GM19035 (cell line): Measurements from ENCODE around the gene ASTN1.

ENCODE experiments used
- ATAC-seq: cut with Tn5 transposase; IDR thresholded peaks from one replicate; pipeline ENCODE4 v1.9.1; 2021; ENCODE audit not compliant: unreplicated experiment

ASTN1 gene

GRCh38 chr1:177164380-177165068 is at the start of gene ASTN1:
Gene ASTN1, minus strand, starts transcription at chr1:177164712. Its CDS starts 36 bp downstream, at chr1:177164676.
- ATAC-seq: no peak

DNA sequence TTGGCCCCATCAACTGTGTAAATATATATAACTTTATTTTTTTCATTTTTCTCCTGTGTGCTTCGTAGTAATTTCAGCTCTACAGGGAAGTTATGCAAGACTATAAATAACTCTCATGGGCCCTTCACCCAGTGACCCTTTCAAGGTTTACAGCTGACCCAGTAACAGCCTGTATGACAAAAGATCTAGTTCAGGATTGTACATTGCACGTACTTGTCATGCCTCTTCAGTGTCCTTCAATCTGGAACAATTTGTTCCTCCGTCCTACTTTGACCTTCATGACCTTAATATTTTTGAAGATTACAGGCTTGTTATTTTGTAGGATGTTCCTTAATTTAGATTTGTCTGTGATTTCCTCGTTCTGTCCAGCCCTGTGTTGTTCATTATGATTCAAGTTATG is 46.7 kb upstream of the ASTN1 start:
- no peak for ATAC-seq

GRCh38 chr1:177210071-177210470 is 45.6 kb upstream of the ASTN1 start:
- no peak for ATAC-seq

DNA sequence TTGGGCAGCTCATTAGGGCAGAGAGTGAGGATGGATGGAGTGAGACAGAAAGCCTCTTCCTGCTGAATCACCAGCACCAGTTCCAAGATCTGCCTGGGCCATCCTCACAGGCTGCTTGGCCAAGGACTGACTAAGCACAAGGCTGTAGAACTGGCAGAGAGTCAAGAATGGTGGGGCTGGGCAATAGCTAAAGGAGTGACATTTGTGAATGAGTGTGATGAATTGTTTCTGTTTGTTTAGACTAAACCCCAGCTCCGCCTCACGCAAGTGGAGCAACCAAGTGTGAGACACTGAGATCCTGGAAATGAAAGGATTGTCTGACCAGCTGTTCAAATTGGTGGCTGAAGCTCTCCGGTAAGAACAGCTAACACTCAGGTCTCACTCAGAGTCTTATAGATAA is 44.8 kb upstream of the ASTN1 start:
- no peak for ATAC-seq

DNA sequence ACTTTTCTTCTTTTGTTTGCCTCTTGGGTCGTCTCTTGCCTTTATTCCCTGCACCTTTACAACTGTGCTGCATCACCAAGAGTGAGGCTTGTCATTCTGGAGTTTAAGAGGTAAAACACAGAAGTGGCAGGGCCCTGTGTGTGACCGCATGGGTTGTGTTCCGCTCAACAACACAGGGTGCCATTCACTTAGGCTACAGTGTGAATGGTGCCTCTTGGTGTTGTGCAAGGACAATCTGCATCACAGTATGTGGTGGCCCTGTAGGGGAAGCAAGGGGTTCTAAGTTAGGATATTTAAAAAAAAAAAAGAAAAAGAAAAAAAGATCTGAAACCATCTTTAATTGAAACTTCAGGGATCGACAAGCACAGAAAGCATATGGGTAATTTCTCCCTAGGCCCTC is 44.4 kb upstream of the ASTN1 start:
- no peak for ATAC-seq

DNA sequence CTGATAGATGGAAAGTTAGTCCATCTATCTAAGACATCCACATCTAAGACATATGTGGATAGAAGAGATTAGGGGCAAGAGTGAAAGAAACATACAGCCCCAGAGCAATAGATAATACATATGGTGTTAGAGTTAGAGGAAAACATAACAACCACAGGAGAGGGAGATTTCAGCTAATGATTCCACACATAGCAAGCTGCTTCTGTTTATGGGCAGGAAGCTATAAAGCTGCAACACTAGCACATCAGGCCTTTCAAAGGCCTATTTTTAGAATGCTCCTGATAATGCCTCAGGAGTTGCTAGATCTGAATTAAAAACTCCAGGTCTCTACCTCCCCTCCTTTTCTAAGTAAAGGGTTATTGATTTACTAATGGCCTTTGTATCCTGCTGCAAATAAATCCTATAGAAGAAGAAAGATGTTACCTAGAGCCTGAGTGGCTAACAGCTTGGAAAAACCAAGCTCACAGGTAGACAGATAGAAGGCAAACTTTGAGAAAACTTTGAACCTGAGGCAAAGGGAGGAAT is 42.4 kb upstream of the ASTN1 start:
- ATAC-seq: no peak

GRCh38 chr1:177200290-177200689 is 35.8 kb upstream of the ASTN1 start:
- no peak for ATAC-seq

GRCh38 chr1:177198243-177198642 is 33.7 kb upstream of the ASTN1 start:
- ATAC-seq: no peak

GRCh38 chr1:177190308-177190970 is 25.9 kb upstream of the ASTN1 start:
- ATAC-seq: no peak

DNA sequence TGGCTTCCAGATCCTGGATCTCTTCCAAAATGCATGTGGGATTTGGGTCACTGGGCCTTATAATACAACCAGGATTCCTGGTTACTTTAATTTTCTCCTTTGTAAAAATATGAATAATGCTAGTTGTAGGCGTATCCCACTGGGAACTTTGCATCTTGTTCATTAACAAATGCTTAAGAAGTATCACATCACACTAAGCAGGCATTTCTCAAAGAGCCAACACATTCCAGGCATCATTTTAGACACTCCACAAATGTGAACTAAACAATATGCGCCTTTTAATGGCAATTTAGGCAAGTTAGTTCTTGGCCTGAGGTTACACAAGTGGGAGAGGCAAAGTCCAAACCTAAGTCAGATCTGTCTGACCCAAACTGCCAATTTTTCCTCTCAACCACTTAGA is 22.1 kb upstream of the ASTN1 start:
- ATAC-seq: no peak

DNA sequence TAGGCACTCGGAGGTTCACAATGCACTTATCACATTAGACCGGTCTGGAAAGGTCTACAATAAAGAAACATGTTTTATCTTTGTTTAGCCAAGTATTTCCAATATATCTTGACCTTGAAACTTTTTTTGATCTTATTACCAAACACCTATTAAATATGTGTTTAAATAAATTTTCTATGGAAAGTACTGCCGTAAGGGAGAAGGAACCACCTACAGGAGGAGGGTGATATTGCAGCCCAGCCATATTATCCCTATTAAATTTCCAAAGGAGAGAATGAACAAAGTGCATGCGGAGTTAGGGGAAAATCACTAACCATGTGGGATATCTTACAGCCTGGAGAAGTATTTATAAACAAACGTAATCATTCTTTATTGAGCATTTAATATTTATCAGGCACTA is 20.7 kb upstream of the ASTN1 start:
- ATAC-seq: no peak

GRCh38 chr1:177183836-177184235 is 19.3 kb upstream of the ASTN1 start:
- no peak for ATAC-seq

- peak; percentile 95 for ATAC-seq
These were observed 17.2 kb upstream of the ASTN1 start for GRCh38 chr1:177181631-177182291.

DNA sequence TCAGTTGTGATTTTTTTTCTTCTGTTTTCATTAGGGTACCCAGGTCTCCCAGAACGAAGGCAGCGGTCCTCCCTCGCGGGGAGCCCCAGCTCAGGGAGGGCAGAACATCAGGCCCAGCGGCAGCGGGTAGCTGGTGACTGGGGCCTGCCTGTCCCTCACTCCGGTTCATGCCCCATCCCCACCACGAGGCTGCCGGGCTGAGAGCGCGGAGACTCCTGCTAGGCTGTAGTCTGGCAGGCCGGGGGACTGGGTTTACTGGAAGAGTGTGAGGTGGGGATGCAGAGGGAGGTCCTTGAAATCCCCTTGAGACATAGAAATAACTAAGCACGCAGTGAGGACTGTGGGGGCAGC is 16.7 kb upstream of the ASTN1 start:
- peak; percentile 28 for ATAC-seq

GRCh38 chr1:177174921-177175634 is 10.6 kb upstream of the ASTN1 start:
- ATAC-seq: no peak

- ATAC-seq: no peak
These were observed 9.5 kb upstream of the ASTN1 start for GRCh38 chr1:177173976-177174375.

GRCh38 chr1:177172866-177173265 is 8.4 kb upstream of the ASTN1 start:
- no peak for ATAC-seq

- no peak for ATAC-seq
These were observed 7.8 kb upstream of the ASTN1 start for GRCh38 chr1:177172272-177172671.

GRCh38 chr1:177171536-177172123 is 7.1 kb upstream of the ASTN1 start:
- no peak for ATAC-seq

DNA sequence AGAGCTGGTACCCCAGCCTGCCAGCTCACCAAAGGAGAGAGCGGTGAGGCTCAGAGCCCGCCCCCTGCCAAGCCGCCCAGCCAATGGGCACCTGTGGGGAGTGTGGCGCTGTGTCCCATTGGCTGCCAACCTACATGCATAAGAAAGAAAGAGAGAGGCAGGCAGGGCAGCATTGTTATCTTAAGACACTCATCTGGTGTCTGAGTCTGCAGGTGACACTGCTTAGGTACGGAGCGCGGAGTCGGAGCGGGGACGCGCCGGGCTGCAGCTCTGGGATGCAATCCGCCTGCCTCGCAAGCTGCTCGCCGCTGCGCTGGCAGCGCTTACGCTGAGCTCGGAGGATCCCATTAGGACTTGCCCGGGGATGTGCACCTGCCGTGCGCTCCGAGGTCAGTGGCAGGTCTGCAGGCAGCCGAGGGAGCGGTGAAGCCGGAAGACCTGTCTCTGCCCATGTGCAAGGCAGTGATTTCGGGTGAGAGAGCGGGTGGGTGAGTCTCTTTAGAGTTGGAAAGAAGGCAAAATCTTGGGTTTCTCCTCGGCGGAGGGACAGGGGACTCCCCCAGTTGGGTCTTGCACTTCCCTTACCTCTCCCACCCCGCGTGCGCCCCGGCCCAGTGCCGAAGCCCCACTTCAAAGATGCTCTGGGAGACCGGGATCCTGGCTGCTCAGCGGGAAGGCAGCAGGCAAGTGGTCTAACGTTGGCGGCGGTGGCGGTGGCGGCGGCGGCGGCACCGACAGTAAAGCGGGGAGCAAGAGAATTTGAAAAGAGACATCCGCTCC is 6.4 kb upstream of the ASTN1 start, which contains the start of gene BRINP2:
Gene BRINP2 (plus strand): TSS at position 203 of the 780 bp plus-strand sequence. CDS start 58,919 bp downstream, outside the sequence.
- peak; percentile 92 for ATAC-seq
